Suprapubic skin (tissue), 4 donors: ENCODE results near the gene FAM161A.

Experiments
- EP300 ChIP-seq: sonication (generic); formaldehyde crosslinking; IDR thresholded peaks from one replicate; pipeline ENCODE4 v1.6.1; 2017; ENCODE audit warnings: antibody characterized with exemption
- POLR2A ChIP-seq, 2 donors: fragments of 450-650 bp; IDR thresholded peaks; one replicate each; pipeline ENCODE4 v1.6.1; 2017; ENCODE audit warnings: antibody characterized with exemption in 2 of 2, mild to moderate bottlenecking in 2 of 2, moderate library complexity in 2 of 2
- POLR2AphosphoS5 ChIP-seq, 3 donors: sonication (generic); formaldehyde crosslinking; IDR thresholded peaks; one replicate each; pipeline ENCODE4 v1.6.1; 2017; ENCODE audit warnings: antibody characterized with exemption in 3 of 3
- TF ChIP-seq, protein P1 (sequence below), 2 donors: fragments of 200-600 bp in 1 of 2; fragments of 450-650 bp in 1 of 2; sonication (generic) in 1 of 2; IDR thresholded peaks; one replicate each; pipeline ENCODE4 v1.5.1; 2016 to 2019; ENCODE audit warnings: antibody characterized with exemption in 2 of 2, mild to moderate bottlenecking in 1 of 2, moderate library complexity in 1 of 2

DNA sequence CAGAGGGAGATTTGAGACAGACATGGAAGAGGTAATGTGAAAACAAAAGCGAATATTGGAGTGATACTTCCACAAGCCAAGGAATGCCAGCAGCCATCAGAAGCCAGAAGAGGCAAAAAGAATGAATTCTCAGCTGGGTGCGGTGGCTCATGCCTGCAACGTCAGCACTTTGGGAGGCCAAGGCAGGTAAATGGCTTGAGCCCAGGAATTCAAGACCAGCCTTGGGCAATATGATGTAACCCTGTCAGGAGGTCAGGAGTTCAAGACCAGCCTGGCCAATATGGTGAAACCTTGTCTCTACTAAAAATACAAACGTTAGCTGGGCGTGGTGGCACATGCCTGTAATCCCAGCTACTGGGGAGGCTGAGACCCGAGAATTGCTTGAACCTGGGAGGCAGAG, 54.8 kb downstream of the FAM161A start:
- TF ChIP-seq EP300 (no peak), POLR2A (IDR thresholded peaks at IDR 0.05) (no peak), POLR2AphosphoS5 (IDR thresholded peaks at IDR 0.05) (no peak)
- TF ChIP-seq, protein P1, sequence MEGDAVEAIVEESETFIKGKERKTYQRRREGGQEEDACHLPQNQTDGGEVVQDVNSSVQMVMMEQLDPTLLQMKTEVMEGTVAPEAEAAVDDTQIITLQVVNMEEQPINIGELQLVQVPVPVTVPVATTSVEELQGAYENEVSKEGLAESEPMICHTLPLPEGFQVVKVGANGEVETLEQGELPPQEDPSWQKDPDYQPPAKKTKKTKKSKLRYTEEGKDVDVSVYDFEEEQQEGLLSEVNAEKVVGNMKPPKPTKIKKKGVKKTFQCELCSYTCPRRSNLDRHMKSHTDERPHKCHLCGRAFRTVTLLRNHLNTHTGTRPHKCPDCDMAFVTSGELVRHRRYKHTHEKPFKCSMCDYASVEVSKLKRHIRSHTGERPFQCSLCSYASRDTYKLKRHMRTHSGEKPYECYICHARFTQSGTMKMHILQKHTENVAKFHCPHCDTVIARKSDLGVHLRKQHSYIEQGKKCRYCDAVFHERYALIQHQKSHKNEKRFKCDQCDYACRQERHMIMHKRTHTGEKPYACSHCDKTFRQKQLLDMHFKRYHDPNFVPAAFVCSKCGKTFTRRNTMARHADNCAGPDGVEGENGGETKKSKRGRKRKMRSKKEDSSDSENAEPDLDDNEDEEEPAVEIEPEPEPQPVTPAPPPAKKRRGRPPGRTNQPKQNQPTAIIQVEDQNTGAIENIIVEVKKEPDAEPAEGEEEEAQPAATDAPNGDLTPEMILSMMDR (IDR thresholded peaks at IDR 0.05): no peak
